Bronchial epithelial cell (primary cell): ENCODE results near the gene LYG2. TPM values are rescaled to one million over a fixed set of nuclear protein-coding genes. Genes with fewer than 3 reads are reported as not detected.
"Not testable (repeated sequence)": the region's sequence is repeated elsewhere in the genome, so short reads cannot be mapped to it uniquely, and the experiment has no call there.

ENCODE experiments used
- DNase-seq: peaks from one replicate; pipeline ENCODE4 v3.0.0-alpha.2; 2010; ENCODE audit warnings: low read depth
- FAIRE-seq: peaks from 2 replicates; lab custom pipeline; 2011; peaks lifted over from hg19 to GRCh38; lab: Jason Lieb, UNC
- H3K27me3 ChIP-seq: 2 replicates; pipeline ENCODE4 v1.5.1; 2011; ENCODE audit warnings: low read length; ENCODE audit not compliant: control insufficient read depth, insufficient read depth
- H3K36me3 ChIP-seq: 2 replicates; pipeline ENCODE4 v1.5.1; 2011; ENCODE audit warnings: low read length; ENCODE audit not compliant: control insufficient read depth, insufficient read depth
- H3K4me3 ChIP-seq: 2 replicates; pipeline ENCODE4 v1.5.1; 2011; ENCODE audit warnings: mild to moderate bottlenecking, low read depth, low read length, control low read depth
- CTCF ChIP-seq: IDR thresholded peaks from 2 replicates; pipeline ENCODE4 v1.5.1; 2011; ENCODE audit warnings: mild to moderate bottlenecking, moderate library complexity, low read length, control low read depth, inconsistent platforms; ENCODE audit not compliant: insufficient read depth, severe bottlenecking
- total RNA-seq: library from RNA; depleted of rRNA; stranded (reverse); fragments of >200 nt; gene quantifications from 2 replicates; pipeline ENCODE4 v1.2.1, GENCODE V29; 2014

Gene LYG2
- total RNA-seq, 1 donor from 2014 or later, result not detected

- FAIRE-seq, result no peak
Observed at GRCh38 chr2:99278793-99279291, 23.4 kb upstream of the LYG2 start.

GRCh38 chr2:99278195-99278765, 22.8 kb upstream of the LYG2 start:
- not testable (repeated sequence) for DNase-seq, H3K27me3 ChIP-seq, FAIRE-seq, H3K36me3 ChIP-seq, H3K4me3 ChIP-seq

More at GRCh38 chr2:99278793-99279291, 23.4 kb upstream of the LYG2 start:
- no peaks in the 10 kb centered on the region for H3K27me3 ChIP-seq
- no peak overlapping the region for H3K4me3 ChIP-seq
- no peaks in the 10 kb centered on the region for H3K36me3 ChIP-seq
- TF ChIP-seq CTCF, result no peak
- DNase-seq, result peak; percentile 72

GRCh38 chr2:99275882-99276281, 20.4 kb upstream of the LYG2 start:
- H3K4me3 ChIP-seq, result no peak overlapping the region
- DNase-seq (no peak), FAIRE-seq (no peak)
- no peaks in the 10 kb centered on the region for H3K27me3 ChIP-seq
- no peak for TF ChIP-seq CTCF
- no peaks in the 10 kb centered on the region for H3K36me3 ChIP-seq

- FAIRE-seq, result no peak
Observed at GRCh38 chr2:99261242-99261641, 5.8 kb upstream of the LYG2 start.

GRCh38 chr2:99260184-99260583, 4.7 kb upstream of the LYG2 start:
- FAIRE-seq (no peak), DNase-seq (no peak)
- no peaks in the 10 kb centered on the region for H3K36me3 ChIP-seq
- TF ChIP-seq CTCF, result no peak
- H3K27me3 ChIP-seq, result no peaks in the 10 kb centered on the region
- H3K4me3 ChIP-seq, result no peak overlapping the region

More at GRCh38 chr2:99261242-99261641, 5.8 kb upstream of the LYG2 start:
- no peak for TF ChIP-seq CTCF
- Histone ChIP-seq H3K4me3 (no peak overlapping the region), H3K36me3 (no peaks in the 10 kb centered on the region), H3K27me3 (no peaks in the 10 kb centered on the region)
- peak; percentile 63 for DNase-seq

GRCh38 chr2:99259465-99259864, 4.0 kb upstream of the LYG2 start:
- no peak for TF ChIP-seq CTCF
- FAIRE-seq (no peak), DNase-seq (no peak)
- no peaks in the 10 kb centered on the region for H3K36me3 ChIP-seq
- no peaks in the 10 kb centered on the region for H3K27me3 ChIP-seq
- H3K4me3 ChIP-seq, result no peak overlapping the region
